Endothelial cell of umbilical vein (primary cell): ENCODE measurements around the gene DAW1. TPM values are rescaled to one million over a fixed set of nuclear protein-coding genes. Genes with fewer than 3 reads are reported as not detected.

Experiments
- BruUV-seq: library from RNA; stranded (reverse); fragments of 400-500 nt; replicated peaks from 2 replicates; lab custom pipeline; 2021; lab: Mats Ljungman, UMichigan
- CTCF ChIA-PET: fragments of 300-600, 350-600 bp; sonication (Branson Sonifier 250); formaldehyde crosslinking; loops from one replicate; lab custom pipeline; 2021; ENCODE audit warnings: antibody characterized with exemption, inconsistent platforms; lab: Charles Lee
- POLR2A ChIA-PET: fragments of 300-600, 350-600 bp; sonication (Branson Sonifier 250); formaldehyde crosslinking; loops from one replicate; lab custom pipeline; 2021; ENCODE audit warnings: antibody characterized with exemption, inconsistent platforms; lab: Charles Lee
- DNase-seq: peaks from one replicate; pipeline ENCODE4 v3.0.0-alpha.2; 2011; ENCODE audit warnings: low read depth, low spot score
- FAIRE-seq: peaks from 2 replicates; lab custom pipeline; 2011; peaks lifted over from hg19 to GRCh38; lab: Jason Lieb, UNC
- H2AFZ ChIP-seq: 2 replicates; pipeline ENCODE4 v1.6.0; 2012; ENCODE audit warnings: low read depth, low read length, control low read depth, inconsistent platforms
- H3K27ac ChIP-seq: 2 replicates; pipeline ENCODE4 v1.5.1; 2011; ENCODE audit warnings: low read depth, mild to moderate bottlenecking, control low read depth, low read length, moderate library complexity; ENCODE audit not compliant: insufficient read depth
- H3K27me3 ChIP-seq, 2 experiments: 2 replicates each; pipeline versions ENCODE4 v1.6.0 to v1.6.1; 2011; ENCODE audit warnings: low read length in 2 of 2, mixed read lengths in 1 of 2; ENCODE audit not compliant: control insufficient read depth in 2 of 2, insufficient read depth in 2 of 2
- H3K36me3 ChIP-seq, 2 experiments: 2 replicates in 1 of 2; 3 replicates in 1 of 2; pipeline ENCODE4 v1.5.1; 2011; ENCODE audit warnings: low read length in 2 of 2, mild to moderate bottlenecking in 1 of 2, moderate library complexity in 1 of 2; ENCODE audit not compliant: control insufficient read depth in 2 of 2, insufficient read depth in 2 of 2; ENCODE audit errors: extremely low read depth in 1 of 2
- H3K4me1 ChIP-seq: 3 replicates; pipeline ENCODE4 v1.5.1; 2011; ENCODE audit warnings: mild to moderate bottlenecking, low read length; ENCODE audit not compliant: control insufficient read depth, insufficient read depth; ENCODE audit errors: extremely low read depth
- H3K4me2 ChIP-seq: 2 replicates; pipeline ENCODE4 v1.6.1; 2011; ENCODE audit warnings: low read length, control low read depth, mixed read lengths; ENCODE audit not compliant: insufficient read depth
- H3K4me3 ChIP-seq, 3 experiments: fragments of 200-600 bp in 1 of 3; sonication (generic), shearing (Covaris generic) in 1 of 3; replicated peaks in 1 of 3; 2 replicates each; pipeline ENCODE4 v1.5.1; 2011 to 2016; ENCODE audit warnings: control low read depth in 3 of 3, low read length in 3 of 3, mild to moderate bottlenecking in 2 of 3, inconsistent platforms in 1 of 3, low read depth in 1 of 3, moderate library complexity in 1 of 3; ENCODE audit not compliant: insufficient read depth in 1 of 3
- H3K79me2 ChIP-seq: 2 replicates; pipeline ENCODE4 v1.6.0; 2012; ENCODE audit warnings: low read length, inconsistent platforms; ENCODE audit not compliant: control insufficient read depth, insufficient read depth
- H3K9ac ChIP-seq: replicated peaks from 2 replicates; pipeline ENCODE3; 2011; ENCODE audit warnings: low read length, control low read depth; ENCODE audit not compliant: insufficient read depth; ENCODE audit errors: extremely low read depth
- H3K9me1 ChIP-seq: replicated peaks from 3 replicates; pipeline ENCODE4 v1.6.0; 2011; ENCODE audit warnings: mild to moderate bottlenecking, low read length; ENCODE audit not compliant: control insufficient read depth, insufficient read depth; ENCODE audit errors: extremely low read depth
- H3K9me3 ChIP-seq: replicated peaks from 2 replicates; pipeline ENCODE4 v1.5.1; 2012; ENCODE audit warnings: low read length, inconsistent platforms; ENCODE audit not compliant: control insufficient read depth, insufficient read depth
- H4K20me1 ChIP-seq: replicated peaks from 2 replicates; pipeline ENCODE3; 2011; ENCODE audit warnings: mild to moderate bottlenecking, low read length; ENCODE audit not compliant: control insufficient read depth, insufficient read depth; ENCODE audit errors: extremely low read depth
- EZH2 ChIP-seq: IDR thresholded peaks from 2 replicates; pipeline ENCODE4 v1.6.1; 2012; ENCODE audit warnings: borderline replicate concordance, low read depth, mild to moderate bottlenecking, moderate library complexity, low read length, inconsistent platforms; ENCODE audit not compliant: severe bottlenecking
- FOS ChIP-seq: IDR thresholded peaks from 2 replicates; pipeline ENCODE4 v1.6.1; 2011; ENCODE audit warnings: mild to moderate bottlenecking, low read length, moderate library complexity, borderline replicate concordance; ENCODE audit not compliant: insufficient read depth
- GATA2 ChIP-seq: IDR thresholded peaks from 2 replicates; pipeline ENCODE4 v1.7.0; 2011; ENCODE audit warnings: low read depth, mild to moderate bottlenecking, moderate library complexity, mixed read lengths, low read length; ENCODE audit not compliant: insufficient read length, insufficient read depth
- JUN ChIP-seq: IDR thresholded peaks from 2 replicates; pipeline ENCODE4 v1.6.1; 2011; ENCODE audit warnings: borderline replicate concordance, low read depth; ENCODE audit not compliant: insufficient read length, insufficient read depth
- MYC ChIP-seq: IDR thresholded peaks from one replicate; pipeline ENCODE4 v1.6.1; 2011; ENCODE audit warnings: mild to moderate bottlenecking, low read depth, low read length
- POLR2A ChIP-seq: IDR thresholded peaks from 2 replicates; pipeline ENCODE4 v1.6.1; 2012; ENCODE audit warnings: low read depth, mild to moderate bottlenecking, control low read depth, low read length
- POLR2AphosphoS5 ChIP-seq: IDR thresholded peaks from 2 replicates; pipeline ENCODE4 v1.6.1; 2012; ENCODE audit warnings: low read depth, mild to moderate bottlenecking, control low read depth, low read length, moderate library complexity; ENCODE audit not compliant: insufficient read depth
- dilution Hi-C: fragments of 300-500 bp; cut with MboI; formaldehyde crosslinking; loops from one replicate; pipeline ENCODE4 v1.15.0; 2019; ENCODE audit warnings: low sequenced_read_pairs; ENCODE audit not compliant: extremely low pct_ligation_motif_present
- intact Hi-C: fragments of 100-400 bp; cut with micrococcal nuclease; formaldehyde crosslinking; loops from one replicate; pipeline ENCODE4 v1.10.0; 2022
- polyA plus RNA-seq, 4 experiments: library from polyadenylated mRNA; depleted of rRNA in 3 of 4; stranded (reverse) in 3 of 4; unstranded in 1 of 4; fragments of >200 nt; gene quantifications; 2 replicates each; pipeline versions ENCODE4 v1.2.1 to v1.2.3, GENCODE V29; 2011 to 2012; ENCODE audit warnings: missing spikeins in 1 of 4
- total RNA-seq: library from RNA; stranded (reverse); gene quantifications from 2 replicates; pipeline ENCODE4 v1.2.3, GENCODE V29; 2021
- TF ChIP-seq, protein P1 (sequence below), 2 donors: IDR thresholded peaks; 1 replicate in 1 of 2; 2 replicates in 1 of 2; pipeline ENCODE4 v1.5.1; 2011; ENCODE audit warnings: low read length in 2 of 2, mild to moderate bottlenecking in 2 of 2, moderate library complexity in 2 of 2, control low read depth in 1 of 2, inconsistent platforms in 1 of 2, low read depth in 1 of 2; ENCODE audit not compliant: insufficient read depth in 1 of 2; ENCODE audit errors: extremely low read depth in 1 of 2
- TF ChIP-seq, protein P2 (sequence below): IDR thresholded peaks from 2 replicates; pipeline ENCODE4 v1.6.1; 2011; ENCODE audit not compliant: insufficient read depth, insufficient read length

Gene DAW1
- total and polyA plus RNA-seq, 2 donors (not counting 3 experiments of a cell fraction or from before 2014, with no cell fraction given) = 1.2 to 2.0 TPM

DNA sequence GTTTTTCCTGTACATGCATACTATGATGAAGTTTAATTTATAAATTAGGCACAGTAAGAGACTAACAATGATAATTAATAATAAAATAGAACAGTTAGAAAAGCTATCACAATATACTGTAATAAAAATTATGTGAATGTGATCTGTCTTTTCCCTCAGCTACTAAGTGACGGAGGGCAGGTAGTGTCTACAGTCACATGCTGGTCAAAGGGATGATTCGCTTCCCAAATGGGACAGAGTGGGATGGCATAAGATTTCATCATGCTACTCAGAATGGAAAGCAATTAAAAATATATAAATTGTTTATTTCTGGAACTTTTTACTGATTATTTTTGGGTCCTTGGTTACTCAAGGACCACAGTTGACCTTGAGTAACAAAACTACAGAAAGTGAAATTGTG lies 71.5 kb downstream of the DAW1 start:
- H3K9me1 ChIP-seq = no peaks in the 10 kb centered on the region
- dilution Hi-C loops (no loop called here), intact Hi-C loops (no loop called here)
- no peaks in the 10 kb centered on the region for H3K4me1 ChIP-seq
- no peak for DNase-seq
- POLR2A ChIA-PET = no interaction called here
- no peak overlapping the region for H3K4me3 ChIP-seq
- H3K4me2 ChIP-seq = no peak overlapping the region
- H3K27ac ChIP-seq = no peak overlapping the region
- no peaks in the 10 kb centered on the region for H3K27me3 ChIP-seq
- H4K20me1 ChIP-seq = no peaks in the 10 kb centered on the region
- CTCF ChIA-PET = interaction anchor here (0.8 kb wide), 1 partner anchor 11 kb away, joined by 5 read pairs; no protein-coding TSS in a partner anchor
- no peak overlapping the region for H3K9ac ChIP-seq
- H3K9me3 ChIP-seq = no peaks in the 10 kb centered on the region
- no peak overlapping the region for H2AFZ ChIP-seq
- no peaks in the 10 kb centered on the region for H3K36me3 ChIP-seq
- TF ChIP-seq MYC (no peak), POLR2AphosphoS5 (no peak), POLR2A (no peak), JUN (no peak), EZH2 (no peak), FOS (no peak), GATA2 (no peak)
- TF ChIP-seq, protein P1, sequence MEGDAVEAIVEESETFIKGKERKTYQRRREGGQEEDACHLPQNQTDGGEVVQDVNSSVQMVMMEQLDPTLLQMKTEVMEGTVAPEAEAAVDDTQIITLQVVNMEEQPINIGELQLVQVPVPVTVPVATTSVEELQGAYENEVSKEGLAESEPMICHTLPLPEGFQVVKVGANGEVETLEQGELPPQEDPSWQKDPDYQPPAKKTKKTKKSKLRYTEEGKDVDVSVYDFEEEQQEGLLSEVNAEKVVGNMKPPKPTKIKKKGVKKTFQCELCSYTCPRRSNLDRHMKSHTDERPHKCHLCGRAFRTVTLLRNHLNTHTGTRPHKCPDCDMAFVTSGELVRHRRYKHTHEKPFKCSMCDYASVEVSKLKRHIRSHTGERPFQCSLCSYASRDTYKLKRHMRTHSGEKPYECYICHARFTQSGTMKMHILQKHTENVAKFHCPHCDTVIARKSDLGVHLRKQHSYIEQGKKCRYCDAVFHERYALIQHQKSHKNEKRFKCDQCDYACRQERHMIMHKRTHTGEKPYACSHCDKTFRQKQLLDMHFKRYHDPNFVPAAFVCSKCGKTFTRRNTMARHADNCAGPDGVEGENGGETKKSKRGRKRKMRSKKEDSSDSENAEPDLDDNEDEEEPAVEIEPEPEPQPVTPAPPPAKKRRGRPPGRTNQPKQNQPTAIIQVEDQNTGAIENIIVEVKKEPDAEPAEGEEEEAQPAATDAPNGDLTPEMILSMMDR (IDR thresholded peaks at IDR 0.05; ENCODE audit: extremely low read depth in 1 of 2, insufficient read depth in 1 of 2, low read depth in 1 of 2, low read length in 2 of 2) = no peak
- TF ChIP-seq, protein P2, sequence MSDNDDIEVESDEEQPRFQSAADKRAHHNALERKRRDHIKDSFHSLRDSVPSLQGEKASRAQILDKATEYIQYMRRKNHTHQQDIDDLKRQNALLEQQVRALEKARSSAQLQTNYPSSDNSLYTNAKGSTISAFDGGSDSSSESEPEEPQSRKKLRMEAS = no peak
- BruUV-seq = no TSS peak
- no peaks in the 10 kb centered on the region for H3K79me2 ChIP-seq
- no peak for FAIRE-seq
